ENCODE data around the gene PRR23C.
"Not testable (repeated sequence)": the region's sequence is repeated elsewhere in the genome, so short reads cannot be mapped to it uniquely, and the experiment has no call there.

PRR23C gene

GRCh38 chr3:139062918-139063317, 18.2 kb upstream of the PRR23C start:
- DNase-seq (ENCODE audit: extremely low read depth, low read depth): no peak
- TF ChIP-seq, protein P1, sequence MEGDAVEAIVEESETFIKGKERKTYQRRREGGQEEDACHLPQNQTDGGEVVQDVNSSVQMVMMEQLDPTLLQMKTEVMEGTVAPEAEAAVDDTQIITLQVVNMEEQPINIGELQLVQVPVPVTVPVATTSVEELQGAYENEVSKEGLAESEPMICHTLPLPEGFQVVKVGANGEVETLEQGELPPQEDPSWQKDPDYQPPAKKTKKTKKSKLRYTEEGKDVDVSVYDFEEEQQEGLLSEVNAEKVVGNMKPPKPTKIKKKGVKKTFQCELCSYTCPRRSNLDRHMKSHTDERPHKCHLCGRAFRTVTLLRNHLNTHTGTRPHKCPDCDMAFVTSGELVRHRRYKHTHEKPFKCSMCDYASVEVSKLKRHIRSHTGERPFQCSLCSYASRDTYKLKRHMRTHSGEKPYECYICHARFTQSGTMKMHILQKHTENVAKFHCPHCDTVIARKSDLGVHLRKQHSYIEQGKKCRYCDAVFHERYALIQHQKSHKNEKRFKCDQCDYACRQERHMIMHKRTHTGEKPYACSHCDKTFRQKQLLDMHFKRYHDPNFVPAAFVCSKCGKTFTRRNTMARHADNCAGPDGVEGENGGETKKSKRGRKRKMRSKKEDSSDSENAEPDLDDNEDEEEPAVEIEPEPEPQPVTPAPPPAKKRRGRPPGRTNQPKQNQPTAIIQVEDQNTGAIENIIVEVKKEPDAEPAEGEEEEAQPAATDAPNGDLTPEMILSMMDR (IDR thresholded peaks at IDR 0.05; ENCODE audit: low read depth, low read length): no peak

GRCh38 chr3:139052802-139053600, 8.3 kb upstream of the PRR23C start:
- DNase-seq (ENCODE audit: extremely low read depth, low read depth): no peak
- TF ChIP-seq, protein P1 (IDR thresholded peaks at IDR 0.05; ENCODE audit: low read depth, low read length): no peak

GRCh38 chr3:139043554-139044365, 932 bp downstream of the PRR23C start:
- no peak for DNase-seq (ENCODE audit: extremely low read depth, low read depth)
- TF ChIP-seq, protein P1 (IDR thresholded peaks at IDR 0.05; ENCODE audit: low read depth, low read length): no peak

GRCh38 chr3:139037478-139037877, 7.2 kb downstream of the PRR23C start:
- no peak for DNase-seq (ENCODE audit: extremely low read depth, low read depth)
- TF ChIP-seq, protein P1 (IDR thresholded peaks at IDR 0.05; ENCODE audit: low read depth, low read length): no peak

GRCh38 chr3:139032326-139033002, 12.2 kb downstream of the PRR23C start:
- TF ChIP-seq, protein P1 (IDR thresholded peaks at IDR 0.05; ENCODE audit: low read depth, low read length): no peak
- no peak for DNase-seq (ENCODE audit: extremely low read depth, low read depth)

GRCh38 chr3:139030576-139030975, 14.1 kb downstream of the PRR23C start:
- DNase-seq (ENCODE audit: extremely low read depth, low read depth): not testable (repeated sequence)

- no peak for DNase-seq (ENCODE audit: extremely low read depth, low read depth)
- TF ChIP-seq, protein P1 (IDR thresholded peaks at IDR 0.05; ENCODE audit: low read depth, low read length): no peak
Measured at GRCh38 chr3:139024968-139025367, 19.7 kb downstream of the PRR23C start.

Data from AG09319 (cell line).